HFFc6 (cell line): ENCODE data around the gene OR8K1. TPM values are rescaled to one million over a fixed set of nuclear protein-coding genes. Genes with fewer than 3 reads are reported as not detected.

Experiments used
- DNase-seq: peaks from one replicate; pipeline ENCODE4 v3.0.0-alpha.2; 2018
- H3K27ac Mint-ChIP-seq: 2 replicates; pipeline ENCODE4 v1.8.0; 2020; ENCODE audit warnings: mild to moderate bottlenecking, mixed read lengths
- H3K27me3 Mint-ChIP-seq: 2 replicates; pipeline ENCODE4 v1.8.0; 2021; ENCODE audit warnings: mild to moderate bottlenecking, moderate library complexity, mixed read lengths; ENCODE audit not compliant: insufficient read depth
- H3K36me3 Mint-ChIP-seq: 2 replicates; pipeline ENCODE4 v1.8.0; 2021; ENCODE audit warnings: low read depth, mixed read lengths
- H3K4me1 Mint-ChIP-seq: 2 replicates; pipeline ENCODE4 v1.8.0; 2020; ENCODE audit warnings: low read depth, mixed read lengths
- H3K4me3 Mint-ChIP-seq: 2 replicates; pipeline ENCODE4 v1.8.0; 2020; ENCODE audit warnings: mild to moderate bottlenecking, moderate library complexity, mixed read lengths
- H3K9me3 Mint-ChIP-seq: 2 replicates; pipeline ENCODE4 v1.8.0; 2020; ENCODE audit warnings: mild to moderate bottlenecking, mixed read lengths
- total RNA-seq, 6 experiments: library from RNA; stranded (reverse); fragmentation: NEBNext Ultra II Directional; extraction: Animal tissue kit (Norgen Biotek cat#: 25700); gene quantifications; 2 replicates in 1 of 6; 3 replicates in 5 of 6; pipeline ENCODE4 v1.2.3, GENCODE V29; 2021
- TF ChIP-seq, protein P1 (sequence below): fragments of 200-600 bp; sonication (generic); IDR thresholded peaks from 2 replicates; pipeline ENCODE4 v1.5.0; 2021; ENCODE audit warnings: antibody characterized with exemption, mild to moderate bottlenecking

The OR8K1 gene
- total RNA-seq, 6 experiments from 2014 or later, result not detected

DNA sequence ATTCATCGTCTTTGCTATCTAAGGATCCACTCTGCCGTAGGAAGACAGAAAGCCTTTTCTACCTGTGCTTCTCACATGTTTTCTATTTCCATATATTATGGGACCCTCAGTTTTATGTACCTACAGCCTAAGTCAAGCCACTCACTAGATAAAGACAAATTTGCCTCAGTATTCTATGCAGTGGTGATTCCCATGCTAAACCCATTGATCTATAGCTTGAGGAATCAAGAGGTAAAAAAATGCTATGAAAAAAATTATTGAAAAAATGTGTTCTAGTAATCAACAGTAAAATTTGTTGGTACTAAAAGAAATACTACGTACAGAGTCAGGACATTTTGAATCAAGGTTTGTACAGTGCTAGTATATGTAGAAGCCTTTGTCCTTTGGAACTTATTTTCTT, 48.5 kb downstream of the OR8K1 start:
- H3K27ac Mint-ChIP-seq, result no peak overlapping the region
- no peaks in the 10 kb centered on the region for H3K36me3 Mint-ChIP-seq
- no peak overlapping the region for H3K4me3 Mint-ChIP-seq
- no peaks in the 10 kb centered on the region for H3K4me1 Mint-ChIP-seq
- DNase-seq, result no peak
- H3K9me3 Mint-ChIP-seq, result peaks cover 9% of the 10 kb centered on the region; the same call in 1 of the 2 replicates
- H3K27me3 Mint-ChIP-seq, result peaks cover 1% of the 10 kb centered on the region; the same call in 1 of the 2 replicates
- TF ChIP-seq, protein P1, sequence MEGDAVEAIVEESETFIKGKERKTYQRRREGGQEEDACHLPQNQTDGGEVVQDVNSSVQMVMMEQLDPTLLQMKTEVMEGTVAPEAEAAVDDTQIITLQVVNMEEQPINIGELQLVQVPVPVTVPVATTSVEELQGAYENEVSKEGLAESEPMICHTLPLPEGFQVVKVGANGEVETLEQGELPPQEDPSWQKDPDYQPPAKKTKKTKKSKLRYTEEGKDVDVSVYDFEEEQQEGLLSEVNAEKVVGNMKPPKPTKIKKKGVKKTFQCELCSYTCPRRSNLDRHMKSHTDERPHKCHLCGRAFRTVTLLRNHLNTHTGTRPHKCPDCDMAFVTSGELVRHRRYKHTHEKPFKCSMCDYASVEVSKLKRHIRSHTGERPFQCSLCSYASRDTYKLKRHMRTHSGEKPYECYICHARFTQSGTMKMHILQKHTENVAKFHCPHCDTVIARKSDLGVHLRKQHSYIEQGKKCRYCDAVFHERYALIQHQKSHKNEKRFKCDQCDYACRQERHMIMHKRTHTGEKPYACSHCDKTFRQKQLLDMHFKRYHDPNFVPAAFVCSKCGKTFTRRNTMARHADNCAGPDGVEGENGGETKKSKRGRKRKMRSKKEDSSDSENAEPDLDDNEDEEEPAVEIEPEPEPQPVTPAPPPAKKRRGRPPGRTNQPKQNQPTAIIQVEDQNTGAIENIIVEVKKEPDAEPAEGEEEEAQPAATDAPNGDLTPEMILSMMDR, result no peak

DNA sequence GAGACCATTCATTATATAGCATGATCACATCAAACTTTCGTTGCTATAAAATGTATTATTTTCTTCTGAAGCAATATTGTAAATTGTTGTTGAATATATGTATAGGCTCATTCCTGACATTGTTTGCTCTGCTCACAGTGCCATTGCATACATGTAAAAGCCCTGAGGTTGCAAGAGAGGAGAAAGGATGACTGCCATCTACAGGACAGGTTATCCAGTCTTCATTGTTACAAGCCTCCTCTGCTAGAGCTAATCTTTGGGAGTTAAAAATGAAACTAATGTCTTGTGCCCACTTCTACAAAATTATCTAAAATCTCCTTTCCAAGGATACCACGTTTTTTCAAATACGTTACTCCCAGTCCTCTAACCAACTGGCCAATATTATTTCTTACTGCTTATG, 50.2 kb downstream of the OR8K1 start:
- TF ChIP-seq, protein P1, result no peak
- H3K36me3 Mint-ChIP-seq, result no peaks in the 10 kb centered on the region
- H3K27me3 Mint-ChIP-seq, result peaks cover 1% of the 10 kb centered on the region; the same call in 1 of the 2 replicates
- H3K4me3 Mint-ChIP-seq, result no peak overlapping the region
- H3K27ac Mint-ChIP-seq, result no peak overlapping the region
- H3K4me1 Mint-ChIP-seq, result no peaks in the 10 kb centered on the region
- DNase-seq, result no peak
- H3K9me3 Mint-ChIP-seq, result peaks cover 11% of the 10 kb centered on the region

Other genes with a start within 250 kb of the OR8K1 start
- gene OR8H2, start 242.4 kb upstream of the OR8K1 start, total RNA-seq, result not detected
- gene OR8H3, start 223.7 kb upstream of the OR8K1 start, total RNA-seq, result not detected
- not detected for gene OR8J3, start 205.8 kb upstream of the OR8K1 start, total RNA-seq
- not detected for gene OR8K5, start 185.7 kb upstream of the OR8K1 start, total RNA-seq
- not detected for gene OR5J2, start 169.4 kb upstream of the OR8K1 start, total RNA-seq
- gene OR5T2, start 111.8 kb upstream of the OR8K1 start, total RNA-seq, result not detected
- gene OR5T3, start 93.8 kb upstream of the OR8K1 start, total RNA-seq, result not detected
- not detected for gene OR5T1, start 71.9 kb upstream of the OR8K1 start, total RNA-seq
- gene OR8H1, start 53.8 kb upstream of the OR8K1 start, total RNA-seq, result not detected
- not detected for gene OR8K3, start 30.9 kb upstream of the OR8K1 start, total RNA-seq
- not detected for gene OR8J1, start 8.3 kb downstream of the OR8K1 start, total RNA-seq
- gene OR8U1, start 29.6 kb downstream of the OR8K1 start, total RNA-seq, result not detected
- not detected for gene OR5AL1, start 66.7 kb downstream of the OR8K1 start, total RNA-seq
- gene OR5M3, start 127.3 kb downstream of the OR8K1 start, total RNA-seq, result not detected
- gene OR5M8, start 145.3 kb downstream of the OR8K1 start, total RNA-seq, result not detected
- not detected for gene OR5M11, start 197.2 kb downstream of the OR8K1 start, total RNA-seq
- gene OR5M10, start 231.7 kb downstream of the OR8K1 start, total RNA-seq, result not detected